GM23338 (cell line): ENCODE data around the gene EFHD2. TPM values are rescaled to one million over a fixed set of nuclear protein-coding genes. Genes with fewer than 3 reads are reported as not detected.

Source experiments
- ATAC-seq: fragments of 200-7000 bp; cut with Tn5 transposase; 3 replicates; pipeline ENCODE4 v1.9.1; 2020
- DNase-seq: peaks from one replicate; pipeline ENCODE4 v3.0.0-alpha.2; 2015; ENCODE audit warnings: low spot score
- H2AFZ ChIP-seq: fragments of 200-600 bp; sonication (generic); 2 replicates; pipeline ENCODE4 v1.8.0; 2016; ENCODE audit warnings: antibody characterized with exemption, mild to moderate bottlenecking, moderate library complexity
- H3F3A ChIP-seq: fragments of 200-600 bp; sonication (generic); replicated peaks from 2 replicates; pipeline ENCODE4 v1.8.0; 2017; ENCODE audit warnings: antibody characterized with exemption, mixed run types, low read depth
- H3K27ac ChIP-seq: fragments of 200-600 bp; sonication (generic); 2 replicates; pipeline ENCODE4 v1.6.1; 2016; ENCODE audit warnings: low read depth
- H3K27me3 ChIP-seq: fragments of 200-600 bp; sonication (generic); 2 replicates; pipeline ENCODE4 v1.8.0; 2016; ENCODE audit warnings: mild to moderate bottlenecking, mixed run types, moderate library complexity; ENCODE audit not compliant: insufficient read depth
- H3K36me3 ChIP-seq: fragments of 200-600 bp; sonication (generic); 2 replicates; pipeline ENCODE4 v1.8.0; 2016; ENCODE audit warnings: mild to moderate bottlenecking; ENCODE audit not compliant: insufficient read depth
- H3K4me1 ChIP-seq: fragments of 200-600 bp; sonication (generic); 2 replicates; pipeline ENCODE4 v1.8.0; 2016; ENCODE audit warnings: mild to moderate bottlenecking, moderate library complexity; ENCODE audit not compliant: insufficient read depth
- H3K4me2 ChIP-seq: fragments of 200-600 bp; sonication (generic); 2 replicates; pipeline ENCODE4 v1.7.1; 2017; ENCODE audit warnings: mixed run types
- H3K4me3 ChIP-seq: fragments of 200-600 bp; sonication (generic); 2 replicates; pipeline ENCODE4 v1.6.1; 2016; ENCODE audit warnings: mixed run types
- H3K79me2 ChIP-seq: fragments of 200-600 bp; sonication (generic); replicated peaks from 2 replicates; pipeline ENCODE4 v1.8.0; 2017; ENCODE audit warnings: mild to moderate bottlenecking; ENCODE audit not compliant: insufficient read depth
- H3K9me2 ChIP-seq: fragments of 200-600 bp; sonication (generic); 2 replicates; pipeline ENCODE4 v1.8.0; 2017; ENCODE audit not compliant: insufficient read depth
- H4K20me1 ChIP-seq: fragments of 200-600 bp; sonication (generic); replicated peaks from 2 replicates; pipeline ENCODE4 v1.8.0; 2017; ENCODE audit warnings: mild to moderate bottlenecking; ENCODE audit not compliant: insufficient read depth
- H3K27ac Mint-ChIP-seq: 2 replicates; pipeline ENCODE4 v1.8.0; 2020; ENCODE audit warnings: inconsistent platforms, mild to moderate bottlenecking, moderate library complexity, mixed read lengths
- H3K27me3 Mint-ChIP-seq: 3 replicates; pipeline ENCODE4 v1.8.0; 2022; ENCODE audit warnings: low read depth, mild to moderate bottlenecking, moderate library complexity, mixed read lengths, inconsistent platforms; ENCODE audit not compliant: insufficient read depth, poor library complexity
- H3K36me3 Mint-ChIP-seq: 3 replicates; pipeline ENCODE4 v1.8.0; 2021; ENCODE audit warnings: low read depth, mild to moderate bottlenecking, inconsistent platforms, moderate library complexity, mixed read lengths
- H3K4me1 Mint-ChIP-seq: 3 replicates; pipeline ENCODE4 v1.8.0; 2020; ENCODE audit warnings: mild to moderate bottlenecking, inconsistent platforms, mixed read lengths
- H3K4me3 Mint-ChIP-seq: 3 replicates; pipeline ENCODE4 v1.8.0; 2021; ENCODE audit warnings: moderate library complexity, mild to moderate bottlenecking, inconsistent platforms, mixed read lengths
- H3K9me3 Mint-ChIP-seq: 3 replicates; pipeline ENCODE4 v1.8.0; 2020; ENCODE audit warnings: moderate library complexity, mild to moderate bottlenecking, inconsistent platforms, mixed read lengths
- CREB1 ChIP-seq: fragments of 250-450 bp; sonication (Bioruptor Pico); IDR thresholded peaks from 2 replicates; pipeline ENCODE4 v1.5.0; 2020; ENCODE audit warnings: low read depth, mild to moderate bottlenecking, moderate library complexity
- EZH2 ChIP-seq: fragments of 200-600 bp; sonication (generic); IDR thresholded peaks from one replicate; pipeline ENCODE4 v1.8.0; 2017; ENCODE audit warnings: antibody characterized with exemption, mild to moderate bottlenecking, low read depth; ENCODE audit not compliant: unreplicated experiment
- EZH2phosphoT487 ChIP-seq: fragments of 200-600 bp; sonication (generic); IDR thresholded peaks from one replicate; pipeline ENCODE4 v1.8.1; 2018; ENCODE audit warnings: antibody characterized with exemption; ENCODE audit not compliant: unreplicated experiment
- JUNB ChIP-seq: IDR thresholded peaks from one replicate; pipeline ENCODE4 v1.6.1; 2016; ENCODE audit warnings: antibody characterized with exemption; ENCODE audit not compliant: unreplicated experiment
- NANOG ChIP-seq: IDR thresholded peaks from 2 replicates; pipeline ENCODE4 v1.6.1; 2016; ENCODE audit warnings: antibody characterized with exemption, borderline replicate concordance
- POLR2AphosphoS5 ChIP-seq: IDR thresholded peaks from 2 replicates; pipeline ENCODE4 v1.6.1; 2016; ENCODE audit warnings: antibody characterized with exemption, low read depth
- STAT1 ChIP-seq: IDR thresholded peaks from one replicate; pipeline ENCODE4 v1.6.1; 2016; ENCODE audit warnings: antibody characterized with exemption; ENCODE audit not compliant: unreplicated experiment
- ZNF114 ChIP-seq: fragments of 250-450 bp; sonication (Bioruptor Pico); IDR thresholded peaks from 2 replicates; pipeline ENCODE4 v1.5.0; 2020; ENCODE audit warnings: mild to moderate bottlenecking, moderate library complexity
- ZNF331 ChIP-seq: fragments of 250-450 bp; sonication (Bioruptor Pico); IDR thresholded peaks from 2 replicates; pipeline ENCODE4 v1.5.0; 2020; ENCODE audit warnings: low read depth, mild to moderate bottlenecking, moderate library complexity
- polyA plus RNA-seq: library from polyadenylated mRNA; unstranded; fragments of >200 nt; fragmentation: Nextera tagmentation; extraction: Ambion mirVana; gene quantifications from 2 replicates; pipeline ENCODE4 v1.2.1, GENCODE V29; 2016
- total RNA-seq: library from RNA; depleted of rRNA; stranded (reverse); fragments of >200 nt; shearing (Covaris generic); gene quantifications from 2 replicates; pipeline ENCODE4 v1.2.3, GENCODE V29; 2014
- TF ChIP-seq, protein P1 (sequence below), 2 experiments: fragments of 200-600 bp in 1 of 2; sonication (generic) in 1 of 2; conservative IDR thresholded peaks; 2 replicates each; pipeline versions ENCODE4 v1.5.1 to v1.6.1; 2016 to 2017; ENCODE audit warnings: antibody characterized with exemption in 2 of 2, low read depth in 2 of 2, mild to moderate bottlenecking in 2 of 2, moderate library complexity in 1 of 2
- TF ChIP-seq, protein P2 (sequence below): IDR thresholded peaks from 2 replicates; pipeline ENCODE4 v1.6.1; 2016; ENCODE audit warnings: antibody characterized with exemption
- TF ChIP-seq, protein P3 (sequence below): IDR thresholded peaks from one replicate; pipeline ENCODE4 v1.6.1; 2018; ENCODE audit warnings: antibody characterized with exemption; ENCODE audit not compliant: unreplicated experiment
- TF ChIP-seq, protein P4 (sequence below): fragments of 250-450 bp; sonication (Bioruptor Pico); IDR thresholded peaks from 2 replicates; pipeline ENCODE4 v1.5.0; 2020; ENCODE audit warnings: mild to moderate bottlenecking, moderate library complexity

Gene EFHD2
- total and polyA plus RNA-seq, 2 experiments from 2014 or later = 22.8 to 23.7 TPM

DNA sequence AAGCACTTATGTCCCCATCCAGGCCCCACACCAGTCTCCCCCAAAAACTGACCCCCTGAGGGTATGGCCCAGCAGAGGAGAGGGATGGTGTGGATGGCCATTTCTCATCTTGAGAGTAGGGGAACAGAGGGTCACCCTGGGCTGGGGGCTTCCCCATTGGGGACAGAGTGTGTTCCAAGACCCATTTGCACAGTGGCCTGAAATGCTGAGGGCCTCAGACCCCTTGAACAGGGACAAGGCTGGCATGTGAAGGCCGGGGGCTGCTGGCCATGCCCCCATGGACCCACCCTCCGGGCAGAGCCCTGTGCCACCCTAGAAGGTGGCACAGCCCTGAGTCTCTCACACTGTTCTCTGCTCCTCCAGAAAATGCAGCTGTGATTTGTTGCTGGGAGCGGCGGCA, 36.5 kb downstream of the EFHD2 start (continued):
- TF ChIP-seq EZH2phosphoT487 = no peak

DNA sequence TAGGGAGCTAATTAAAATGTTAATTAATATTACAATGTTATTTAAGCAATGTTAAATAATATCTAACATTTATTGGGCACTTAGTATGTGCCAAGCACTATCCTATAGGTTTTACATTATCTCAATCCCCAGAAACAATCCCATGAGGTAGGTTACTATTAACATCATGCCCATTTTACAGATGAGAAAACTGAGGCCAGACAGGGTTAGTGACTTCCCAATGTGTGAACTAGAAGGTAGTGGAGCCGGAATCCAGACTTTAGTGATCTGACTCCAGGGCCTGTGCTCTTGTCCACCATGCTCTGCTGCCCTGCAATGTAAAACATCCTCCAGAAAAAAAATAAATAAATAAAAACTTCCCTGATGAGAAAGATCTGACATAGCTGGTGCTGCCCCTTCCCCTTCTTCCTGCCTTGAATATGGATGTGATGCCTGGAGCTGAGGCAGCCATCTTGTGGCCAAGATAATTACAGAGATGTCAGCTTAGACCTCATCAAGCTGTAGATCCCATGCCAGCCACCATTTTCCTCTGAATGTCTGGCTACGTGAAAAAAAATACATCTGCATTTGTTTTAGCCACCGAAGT, 39.3 kb downstream of the EFHD2 start:
- Histone ChIP-seq H3K4me2 (no peak overlapping the region), H3K4me3 (no peak overlapping the region), H3K27me3 (no peaks in the 10 kb centered on the region), H3F3A (no peaks in the 10 kb centered on the region), H3K36me3 (no peaks in the 10 kb centered on the region), H3K9me2 (no peaks in the 10 kb centered on the region), H3K79me2 (no peaks in the 10 kb centered on the region), H4K20me1 (no peaks in the 10 kb centered on the region), H3K27ac (no peak overlapping the region), H2AFZ (no peak overlapping the region), H3K4me1 (no peaks in the 10 kb centered on the region)
- H3K36me3 Mint-ChIP-seq = no peaks in the 10 kb centered on the region; the same call in 2 of the 3 replicates
- peaks cover 4% of the 10 kb centered on the region for H3K9me3 Mint-ChIP-seq
- ATAC-seq = no peak
- H3K27me3 Mint-ChIP-seq = peaks cover 13% of the 10 kb centered on the region
- DNase-seq = no peak
- no peaks in the 10 kb centered on the region for H3K4me1 Mint-ChIP-seq
- TF ChIP-seq, protein P1, sequence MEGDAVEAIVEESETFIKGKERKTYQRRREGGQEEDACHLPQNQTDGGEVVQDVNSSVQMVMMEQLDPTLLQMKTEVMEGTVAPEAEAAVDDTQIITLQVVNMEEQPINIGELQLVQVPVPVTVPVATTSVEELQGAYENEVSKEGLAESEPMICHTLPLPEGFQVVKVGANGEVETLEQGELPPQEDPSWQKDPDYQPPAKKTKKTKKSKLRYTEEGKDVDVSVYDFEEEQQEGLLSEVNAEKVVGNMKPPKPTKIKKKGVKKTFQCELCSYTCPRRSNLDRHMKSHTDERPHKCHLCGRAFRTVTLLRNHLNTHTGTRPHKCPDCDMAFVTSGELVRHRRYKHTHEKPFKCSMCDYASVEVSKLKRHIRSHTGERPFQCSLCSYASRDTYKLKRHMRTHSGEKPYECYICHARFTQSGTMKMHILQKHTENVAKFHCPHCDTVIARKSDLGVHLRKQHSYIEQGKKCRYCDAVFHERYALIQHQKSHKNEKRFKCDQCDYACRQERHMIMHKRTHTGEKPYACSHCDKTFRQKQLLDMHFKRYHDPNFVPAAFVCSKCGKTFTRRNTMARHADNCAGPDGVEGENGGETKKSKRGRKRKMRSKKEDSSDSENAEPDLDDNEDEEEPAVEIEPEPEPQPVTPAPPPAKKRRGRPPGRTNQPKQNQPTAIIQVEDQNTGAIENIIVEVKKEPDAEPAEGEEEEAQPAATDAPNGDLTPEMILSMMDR (conservative IDR thresholded peaks at IDR 0.05; ENCODE audit: low read depth in 2 of 2) = no peak
- TF ChIP-seq, protein P2, sequence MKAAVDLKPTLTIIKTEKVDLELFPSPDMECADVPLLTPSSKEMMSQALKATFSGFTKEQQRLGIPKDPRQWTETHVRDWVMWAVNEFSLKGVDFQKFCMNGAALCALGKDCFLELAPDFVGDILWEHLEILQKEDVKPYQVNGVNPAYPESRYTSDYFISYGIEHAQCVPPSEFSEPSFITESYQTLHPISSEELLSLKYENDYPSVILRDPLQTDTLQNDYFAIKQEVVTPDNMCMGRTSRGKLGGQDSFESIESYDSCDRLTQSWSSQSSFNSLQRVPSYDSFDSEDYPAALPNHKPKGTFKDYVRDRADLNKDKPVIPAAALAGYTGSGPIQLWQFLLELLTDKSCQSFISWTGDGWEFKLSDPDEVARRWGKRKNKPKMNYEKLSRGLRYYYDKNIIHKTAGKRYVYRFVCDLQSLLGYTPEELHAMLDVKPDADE = no peak
- no peak for TF ChIP-seq ZNF331 (CRISPR knock-in tag)
- TF ChIP-seq ZNF114 (CRISPR knock-in tag) = no peak
- TF ChIP-seq, protein P3, sequence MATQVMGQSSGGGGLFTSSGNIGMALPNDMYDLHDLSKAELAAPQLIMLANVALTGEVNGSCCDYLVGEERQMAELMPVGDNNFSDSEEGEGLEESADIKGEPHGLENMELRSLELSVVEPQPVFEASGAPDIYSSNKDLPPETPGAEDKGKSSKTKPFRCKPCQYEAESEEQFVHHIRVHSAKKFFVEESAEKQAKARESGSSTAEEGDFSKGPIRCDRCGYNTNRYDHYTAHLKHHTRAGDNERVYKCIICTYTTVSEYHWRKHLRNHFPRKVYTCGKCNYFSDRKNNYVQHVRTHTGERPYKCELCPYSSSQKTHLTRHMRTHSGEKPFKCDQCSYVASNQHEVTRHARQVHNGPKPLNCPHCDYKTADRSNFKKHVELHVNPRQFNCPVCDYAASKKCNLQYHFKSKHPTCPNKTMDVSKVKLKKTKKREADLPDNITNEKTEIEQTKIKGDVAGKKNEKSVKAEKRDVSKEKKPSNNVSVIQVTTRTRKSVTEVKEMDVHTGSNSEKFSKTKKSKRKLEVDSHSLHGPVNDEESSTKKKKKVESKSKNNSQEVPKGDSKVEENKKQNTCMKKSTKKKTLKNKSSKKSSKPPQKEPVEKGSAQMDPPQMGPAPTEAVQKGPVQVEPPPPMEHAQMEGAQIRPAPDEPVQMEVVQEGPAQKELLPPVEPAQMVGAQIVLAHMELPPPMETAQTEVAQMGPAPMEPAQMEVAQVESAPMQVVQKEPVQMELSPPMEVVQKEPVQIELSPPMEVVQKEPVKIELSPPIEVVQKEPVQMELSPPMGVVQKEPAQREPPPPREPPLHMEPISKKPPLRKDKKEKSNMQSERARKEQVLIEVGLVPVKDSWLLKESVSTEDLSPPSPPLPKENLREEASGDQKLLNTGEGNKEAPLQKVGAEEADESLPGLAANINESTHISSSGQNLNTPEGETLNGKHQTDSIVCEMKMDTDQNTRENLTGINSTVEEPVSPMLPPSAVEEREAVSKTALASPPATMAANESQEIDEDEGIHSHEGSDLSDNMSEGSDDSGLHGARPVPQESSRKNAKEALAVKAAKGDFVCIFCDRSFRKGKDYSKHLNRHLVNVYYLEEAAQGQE = no peak
- TF ChIP-seq, protein P4, sequence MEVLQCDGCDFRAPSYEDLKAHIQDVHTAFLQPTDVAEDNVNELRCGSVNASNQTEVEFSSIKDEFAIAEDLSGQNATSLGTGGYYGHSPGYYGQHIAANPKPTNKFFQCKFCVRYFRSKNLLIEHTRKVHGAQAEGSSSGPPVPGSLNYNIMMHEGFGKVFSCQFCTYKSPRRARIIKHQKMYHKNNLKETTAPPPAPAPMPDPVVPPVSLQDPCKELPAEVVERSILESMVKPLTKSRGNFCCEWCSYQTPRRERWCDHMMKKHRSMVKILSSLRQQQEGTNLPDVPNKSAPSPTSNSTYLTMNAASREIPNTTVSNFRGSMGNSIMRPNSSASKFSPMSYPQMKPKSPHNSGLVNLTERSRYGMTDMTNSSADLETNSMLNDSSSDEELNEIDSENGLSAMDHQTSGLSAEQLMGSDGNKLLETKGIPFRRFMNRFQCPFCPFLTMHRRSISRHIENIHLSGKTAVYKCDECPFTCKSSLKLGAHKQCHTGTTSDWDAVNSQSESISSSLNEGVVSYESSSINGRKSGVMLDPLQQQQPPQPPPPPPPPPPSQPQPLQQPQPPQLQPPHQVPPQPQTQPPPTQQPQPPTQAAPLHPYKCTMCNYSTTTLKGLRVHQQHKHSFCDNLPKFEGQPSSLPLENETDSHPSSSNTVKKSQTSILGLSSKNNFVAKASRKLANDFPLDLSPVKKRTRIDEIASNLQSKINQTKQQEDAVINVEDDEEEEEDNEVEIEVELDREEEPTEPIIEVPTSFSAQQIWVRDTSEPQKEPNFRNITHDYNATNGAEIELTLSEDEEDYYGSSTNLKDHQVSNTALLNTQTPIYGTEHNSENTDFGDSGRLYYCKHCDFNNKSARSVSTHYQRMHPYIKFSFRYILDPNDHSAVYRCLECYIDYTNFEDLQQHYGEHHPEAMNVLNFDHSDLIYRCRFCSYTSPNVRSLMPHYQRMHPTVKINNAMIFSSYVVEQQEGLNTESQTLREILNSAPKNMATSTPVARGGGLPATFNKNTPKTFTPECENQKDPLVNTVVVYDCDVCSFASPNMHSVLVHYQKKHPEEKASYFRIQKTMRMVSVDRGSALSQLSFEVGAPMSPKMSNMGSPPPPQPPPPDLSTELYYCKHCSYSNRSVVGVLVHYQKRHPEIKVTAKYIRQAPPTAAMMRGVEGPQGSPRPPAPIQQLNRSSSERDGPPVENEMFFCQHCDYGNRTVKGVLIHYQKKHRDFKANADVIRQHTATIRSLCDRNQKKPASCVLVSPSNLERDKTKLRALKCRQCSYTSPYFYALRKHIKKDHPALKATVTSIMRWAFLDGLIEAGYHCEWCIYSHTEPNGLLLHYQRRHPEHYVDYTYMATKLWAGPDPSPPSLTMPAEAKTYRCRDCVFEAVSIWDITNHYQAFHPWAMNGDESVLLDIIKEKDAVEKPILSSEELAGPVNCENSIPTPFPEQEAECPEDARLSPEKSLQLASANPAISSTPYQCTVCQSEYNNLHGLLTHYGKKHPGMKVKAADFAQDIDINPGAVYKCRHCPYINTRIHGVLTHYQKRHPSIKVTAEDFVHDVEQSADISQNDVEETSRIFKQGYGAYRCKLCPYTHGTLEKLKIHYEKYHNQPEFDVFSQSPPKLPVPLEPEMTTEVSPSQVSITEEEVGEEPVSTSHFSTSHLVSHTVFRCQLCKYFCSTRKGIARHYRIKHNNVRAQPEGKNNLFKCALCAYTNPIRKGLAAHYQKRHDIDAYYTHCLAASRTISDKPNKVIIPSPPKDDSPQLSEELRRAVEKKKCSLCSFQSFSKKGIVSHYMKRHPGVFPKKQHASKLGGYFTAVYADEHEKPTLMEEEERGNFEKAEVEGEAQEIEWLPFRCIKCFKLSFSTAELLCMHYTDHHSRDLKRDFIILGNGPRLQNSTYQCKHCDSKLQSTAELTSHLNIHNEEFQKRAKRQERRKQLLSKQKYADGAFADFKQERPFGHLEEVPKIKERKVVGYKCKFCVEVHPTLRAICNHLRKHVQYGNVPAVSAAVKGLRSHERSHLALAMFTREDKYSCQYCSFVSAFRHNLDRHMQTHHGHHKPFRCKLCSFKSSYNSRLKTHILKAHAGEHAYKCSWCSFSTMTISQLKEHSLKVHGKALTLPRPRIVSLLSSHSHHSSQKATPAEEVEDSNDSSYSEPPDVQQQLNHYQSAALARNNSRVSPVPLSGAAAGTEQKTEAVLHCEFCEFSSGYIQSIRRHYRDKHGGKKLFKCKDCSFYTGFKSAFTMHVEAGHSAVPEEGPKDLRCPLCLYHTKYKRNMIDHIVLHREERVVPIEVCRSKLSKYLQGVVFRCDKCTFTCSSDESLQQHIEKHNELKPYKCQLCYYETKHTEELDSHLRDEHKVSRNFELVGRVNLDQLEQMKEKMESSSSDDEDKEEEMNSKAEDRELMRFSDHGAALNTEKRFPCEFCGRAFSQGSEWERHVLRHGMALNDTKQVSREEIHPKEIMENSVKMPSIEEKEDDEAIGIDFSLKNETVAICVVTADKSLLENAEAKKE = no peak
- no peak for TF ChIP-seq NANOG
- TF ChIP-seq EZH2 = no peak
- TF ChIP-seq STAT1 = no peak
- no peak for TF ChIP-seq JUNB
- TF ChIP-seq CREB1 = no peak
- no peak for TF ChIP-seq POLR2AphosphoS5
- TF ChIP-seq EZH2phosphoT487 = no peak
- no peak overlapping the region for H3K27ac Mint-ChIP-seq
- no peak overlapping the region for H3K4me3 Mint-ChIP-seq
